NCI-H2227 treated with DMSO at 0.1 percent for 48 hours (cell line): ENCODE measurements around the gene FSIP1.
A peak's percentile ranks its signal among the peaks of the same experiment; 100 is the strongest.

ENCODE experiments used
- DNase-seq: peaks from one replicate; lab custom pipeline; 2025; lab: John Stamatoyannopoulos, UW

FSIP1 gene

GRCh38 chr15:39720081-39720480 lies 62.6 kb downstream of the FSIP1 start:
- no peak for DNase-seq

DNA sequence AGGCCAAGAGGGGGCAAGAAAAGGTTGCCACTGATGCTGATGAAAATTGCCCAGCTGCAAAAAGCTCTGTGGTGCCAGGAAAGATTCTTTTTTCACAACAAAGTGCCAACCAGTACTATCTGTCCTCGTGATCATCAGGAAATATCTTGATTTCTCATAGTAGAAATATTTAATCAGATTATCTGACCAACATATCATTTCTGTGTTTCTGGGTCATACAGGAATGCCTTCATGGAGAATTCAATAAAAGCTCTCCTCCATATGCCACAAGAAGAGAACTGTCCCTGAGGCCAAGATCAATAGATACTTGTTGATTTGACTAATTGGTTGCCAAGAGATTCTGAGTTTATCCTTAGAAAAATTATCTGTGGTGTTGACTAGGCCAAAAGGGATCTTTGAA lies 63.5 kb downstream of the FSIP1 start:
- DNase-seq: no peak

DNA sequence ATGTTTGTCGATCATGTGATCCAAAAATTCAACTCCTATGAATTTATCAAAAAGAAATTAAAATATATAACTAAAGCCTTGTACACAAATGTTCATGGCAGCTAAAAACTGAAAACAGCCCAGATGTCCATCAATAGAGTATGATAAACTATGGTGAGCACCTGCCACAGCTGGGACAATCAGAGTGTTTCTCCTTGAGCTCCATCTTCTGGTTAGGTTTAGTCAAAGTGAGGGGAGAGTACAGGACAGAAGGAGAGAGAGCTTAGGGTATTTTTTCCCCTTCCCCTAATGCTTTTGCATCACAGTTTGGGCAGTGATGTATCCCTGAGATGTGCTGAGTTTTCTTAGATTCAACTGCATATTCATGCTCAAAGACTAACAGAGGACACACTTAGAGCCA lies 65.5 kb downstream of the FSIP1 start:
- DNase-seq: no peak

- DNase-seq: no peak
These were observed 68.4 kb downstream of the FSIP1 start for GRCh38 chr15:39714251-39714650.

DNA sequence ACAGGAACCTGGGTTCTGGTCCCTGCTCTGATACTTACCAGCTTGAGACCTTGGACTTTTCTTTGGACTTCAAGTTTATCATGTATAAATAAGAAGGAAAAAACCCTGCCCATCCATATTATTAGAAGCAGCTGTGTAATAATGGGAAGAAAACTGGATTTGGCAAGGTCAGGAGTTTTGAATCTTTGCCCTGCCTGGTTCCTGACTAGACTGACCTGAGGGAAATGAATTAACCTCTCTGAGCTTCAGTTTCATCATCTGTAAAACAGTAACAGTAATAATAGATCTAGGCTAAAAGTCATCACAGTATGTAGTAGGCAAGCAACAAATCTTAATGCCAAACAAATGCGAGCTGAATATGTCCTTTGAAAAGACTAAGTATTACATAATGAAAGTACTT lies 68.8 kb downstream of the FSIP1 start:
- no peak for DNase-seq

DNA sequence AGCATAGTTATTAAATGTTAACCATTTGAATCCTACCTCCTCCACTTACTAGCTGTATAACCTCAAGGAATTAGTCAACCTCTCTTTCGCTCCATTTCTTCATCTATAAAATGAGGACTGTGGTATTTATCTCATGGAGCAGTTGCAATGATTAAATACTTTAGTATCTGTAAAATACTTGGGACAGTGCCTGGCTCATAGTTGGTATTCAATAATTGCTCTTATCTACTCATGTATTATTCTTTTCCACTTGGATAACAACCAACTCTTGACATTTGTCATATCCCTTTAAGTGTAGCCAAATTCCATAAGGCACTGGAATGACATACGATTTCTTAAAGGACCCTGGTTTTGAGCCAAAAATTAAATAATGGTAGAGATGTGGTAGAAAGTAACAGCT lies 72.0 kb downstream of the FSIP1 start:
- no peak for DNase-seq

- DNase-seq: no peak
These were observed 72.7 kb downstream of the FSIP1 start for GRCh38 chr15:39709941-39710340.

- no peak for DNase-seq
These were observed 76.4 kb downstream of the FSIP1 start for GRCh38 chr15:39706206-39706605.

DNA sequence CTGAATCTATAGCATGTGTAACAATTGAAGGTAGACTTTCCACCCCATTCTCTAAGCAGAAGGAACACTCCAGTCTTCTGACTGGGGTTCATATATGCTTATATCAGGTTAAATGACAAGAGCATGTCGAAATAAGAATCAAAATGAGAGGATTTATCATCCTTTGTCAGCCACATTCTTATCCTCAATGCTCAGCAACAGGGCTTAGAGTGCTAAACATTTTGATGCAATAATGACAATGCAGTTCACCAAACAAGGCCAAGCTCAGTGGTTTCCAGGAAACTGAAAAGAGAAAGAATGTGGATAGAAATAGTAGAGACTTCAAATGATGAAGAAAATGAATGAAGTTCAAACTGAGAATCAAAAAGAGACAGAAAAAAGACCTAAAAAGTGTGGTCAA lies 78.0 kb downstream of the FSIP1 start:
- DNase-seq: no peak

GRCh38 chr15:39704235-39704634 lies 78.4 kb downstream of the FSIP1 start:
- no peak for DNase-seq

DNA sequence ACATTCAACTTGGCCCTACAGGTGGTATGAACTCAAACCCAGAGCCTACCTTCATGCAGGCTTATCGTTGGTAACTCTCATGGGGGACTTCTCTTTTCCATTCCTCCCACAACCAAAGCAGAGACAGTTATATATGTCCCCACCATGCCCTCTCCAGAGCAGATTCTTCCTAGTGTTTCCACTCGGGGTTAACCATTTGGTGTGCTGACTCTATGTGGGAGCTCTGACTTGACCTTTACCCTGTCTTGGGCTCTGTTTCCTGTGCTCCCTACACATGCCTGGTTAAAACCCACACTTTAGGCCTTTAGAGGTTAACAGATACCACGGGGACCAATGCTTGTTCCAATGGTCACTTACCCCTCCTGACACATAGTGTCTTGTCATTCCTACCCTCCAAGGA lies 80.7 kb downstream of the FSIP1 start:
- DNase-seq: no peak

DNA sequence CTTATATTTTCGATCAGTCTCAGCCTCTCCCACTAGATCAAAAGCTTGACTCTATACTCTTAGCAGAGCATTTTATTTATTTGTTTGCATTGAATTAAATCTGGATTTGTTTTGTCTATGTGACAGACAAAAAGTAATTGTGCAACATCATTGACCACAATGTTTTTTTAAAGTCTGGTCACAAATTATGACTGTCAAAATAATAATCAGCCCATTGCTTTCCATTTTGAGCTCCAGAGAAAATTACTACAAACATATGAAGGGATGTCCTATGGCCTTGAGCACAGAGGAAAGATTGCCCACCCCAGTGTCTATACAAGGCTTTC lies 82.3 kb downstream of the FSIP1 start:
- no peak for DNase-seq

DNA sequence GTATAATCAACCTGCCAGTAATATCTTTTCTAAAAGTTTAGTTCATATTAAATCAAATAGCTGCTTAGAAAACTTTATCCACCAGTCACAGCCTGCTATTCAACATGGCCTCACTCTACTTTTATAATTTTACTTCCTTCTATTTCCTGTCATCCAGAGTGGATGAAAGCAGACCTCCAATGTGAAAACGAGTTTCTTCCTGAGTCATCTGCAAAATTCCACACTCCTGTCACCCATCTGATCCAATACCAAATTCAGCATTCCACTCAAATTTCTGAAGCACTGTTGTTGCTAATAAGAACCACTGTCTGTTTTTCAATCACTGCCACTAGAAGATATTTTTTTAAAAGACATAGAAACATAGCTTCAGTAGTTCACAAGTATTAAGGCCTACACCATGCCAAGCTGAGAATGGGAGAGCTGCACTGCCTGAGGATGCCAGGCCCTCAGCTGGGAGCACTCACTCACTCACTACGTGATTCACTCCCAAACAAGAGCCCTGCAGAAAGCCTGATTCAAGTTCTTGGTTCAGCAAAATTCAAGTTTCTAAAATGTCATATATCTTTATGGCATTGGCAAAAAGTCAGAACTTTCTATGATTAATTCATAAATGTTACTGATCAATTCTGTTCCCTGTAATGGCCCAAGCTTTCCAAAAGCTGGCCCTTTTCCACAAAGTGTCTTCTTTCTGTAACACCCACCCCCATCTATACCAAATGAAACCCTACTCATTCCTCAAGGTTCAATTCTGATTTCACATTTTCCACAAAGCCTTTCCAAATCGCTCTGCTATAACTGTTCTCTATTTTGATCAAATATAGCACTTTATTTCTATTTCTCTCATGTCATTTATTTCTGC lies 82.9 kb downstream of the FSIP1 start:
- no peak for DNase-seq

DNA sequence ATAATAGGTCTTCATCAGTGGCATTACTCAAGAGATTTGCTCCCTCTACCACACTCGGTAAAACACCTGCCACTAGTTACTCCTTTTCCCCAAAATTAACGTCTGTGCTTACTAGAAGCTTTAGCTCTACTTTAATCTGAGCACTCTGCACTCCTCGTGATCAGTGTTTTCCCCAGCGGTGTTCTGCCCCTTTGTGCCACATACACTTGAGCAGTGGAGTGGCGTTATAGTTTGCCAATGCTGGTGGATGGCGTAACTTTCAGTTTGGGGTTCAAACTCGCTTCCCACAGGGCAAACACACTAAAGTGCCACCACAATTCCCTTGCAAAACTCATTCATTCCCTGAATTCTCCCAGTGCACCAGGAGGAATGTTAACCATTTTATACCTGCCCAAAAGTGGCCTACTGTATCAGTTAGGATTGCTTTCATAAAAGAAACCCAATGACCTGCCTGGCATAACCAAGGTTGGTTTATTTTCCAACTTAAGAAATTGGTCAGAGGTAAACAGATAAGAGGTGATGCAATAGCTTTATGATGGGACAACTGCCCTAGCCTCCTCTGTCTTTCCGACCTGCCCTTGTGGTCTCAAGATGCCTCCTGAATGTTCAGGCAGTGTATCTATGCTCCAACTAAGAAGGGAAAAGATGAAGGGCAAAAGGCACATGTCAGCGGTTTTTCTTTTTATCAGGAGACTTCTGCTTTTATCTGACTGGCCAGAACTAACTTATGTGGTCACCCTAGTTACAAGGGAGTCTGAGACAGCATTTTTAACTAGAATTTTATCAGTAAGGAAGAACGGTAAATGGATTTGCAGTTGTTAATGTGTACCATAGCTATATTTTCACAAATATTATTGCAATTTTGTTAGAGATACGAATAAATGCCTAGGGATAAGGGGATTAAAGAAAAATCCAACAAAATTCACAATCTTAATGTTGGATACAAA lies 83.9 kb downstream of the FSIP1 start:
- DNase-seq: no peak

GRCh38 chr15:39697509-39697908 lies 85.1 kb downstream of the FSIP1 start:
- DNase-seq: no peak

- no peak for DNase-seq
These were observed 86.8 kb downstream of the FSIP1 start for GRCh38 chr15:39695793-39696192.

GRCh38 chr15:39692356-39693327 lies 90.0 kb downstream of the FSIP1 start:
- peak; percentile 68 for DNase-seq

GRCh38 chr15:39690881-39691634 lies 91.6 kb downstream of the FSIP1 start:
- no peak for DNase-seq

DNA sequence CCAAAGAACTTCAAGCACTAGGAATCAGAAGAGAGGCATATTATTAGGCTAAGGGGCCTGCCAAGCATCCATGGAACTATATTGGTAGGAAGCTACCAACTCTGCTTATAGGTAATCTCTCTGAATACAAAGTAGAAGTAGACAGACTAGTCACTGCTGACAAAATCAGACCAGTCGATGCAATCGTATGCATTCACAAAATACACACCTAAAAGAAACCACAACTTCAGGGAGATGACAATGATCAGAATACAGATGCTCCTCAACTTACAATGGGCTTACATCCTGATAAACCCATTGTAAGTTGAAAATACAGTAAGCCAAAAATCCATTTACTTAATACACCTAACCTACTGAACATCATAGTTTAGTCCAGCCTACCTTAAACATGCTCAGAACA lies 94.7 kb downstream of the FSIP1 start:
- no peak for DNase-seq

- peak; percentile 44 for DNase-seq
These were observed 96.5 kb downstream of the FSIP1 start for GRCh38 chr15:39685999-39686613.

DNA sequence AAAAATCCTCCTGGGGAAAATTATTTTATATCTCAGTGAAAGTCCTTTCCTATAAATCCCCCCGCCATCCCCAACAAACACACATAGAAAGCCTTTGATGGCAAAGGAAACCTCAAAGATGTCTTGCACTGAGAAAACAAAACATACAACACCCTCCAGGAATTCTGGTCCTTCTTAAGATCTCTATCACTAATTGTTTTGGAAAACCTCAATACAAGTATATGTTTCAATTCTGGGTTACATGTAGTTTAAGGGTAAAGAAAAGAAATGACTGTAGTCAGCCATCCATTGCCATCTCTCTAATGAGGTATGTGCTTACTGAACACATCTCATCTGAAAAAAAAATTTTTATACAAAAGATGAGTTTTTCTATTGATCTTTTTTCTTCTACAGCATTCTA lies 97.3 kb downstream of the FSIP1 start:
- DNase-seq: no peak
